K562 (cell line): ENCODE results near the gene TSPOAP1. TPM values are rescaled to one million over a fixed set of nuclear protein-coding genes. Genes with fewer than 3 reads are reported as not detected.

Experiments
- CREB3 ChIP-seq: fragments of 450-650 bp; conservative IDR thresholded peaks from 2 replicates; pipeline ENCODE4 v1.6.1; 2016; ENCODE audit warnings: missing genetic modification characterization, low read depth, mild to moderate bottlenecking, missing compliant biosample characterization, moderate library complexity
- ERF ChIP-seq: fragments of 450-650 bp; formaldehyde crosslinking; IDR thresholded peaks from 2 replicates; pipeline ENCODE4 v1.4.0; 2020; ENCODE audit warnings: mild to moderate bottlenecking, mixed read lengths
- ESRRB ChIP-seq: fragments of 250-450 bp; sonication (Bioruptor Pico); IDR thresholded peaks from 2 replicates; pipeline ENCODE4 v1.5.0; 2020; ENCODE audit warnings: mild to moderate bottlenecking, moderate library complexity, borderline replicate concordance
- EZH2 ChIP-seq: IDR thresholded peaks from 2 replicates; pipeline ENCODE4 v1.6.1; 2012; ENCODE audit warnings: low read depth, mild to moderate bottlenecking, inconsistent platforms, low read length, borderline replicate concordance
- FIP1L1 ChIP-seq: fragments of 200-400 bp; formaldehyde crosslinking; IDR thresholded peaks from 2 replicates; pipeline ENCODE4 v1.6.1; 2018; ENCODE audit warnings: mild to moderate bottlenecking, low read depth, low read length; ENCODE audit not compliant: poor library complexity, severe bottlenecking
- FOXJ2 ChIP-seq: fragments of 200-800 bp; sonication (Bioruptor generic); IDR thresholded peaks from 2 replicates; pipeline ENCODE4 v1.6.1; 2016; ENCODE audit warnings: missing genetic modification characterization, missing compliant biosample characterization
- FOXJ3 ChIP-seq: sonication (generic); formaldehyde crosslinking; IDR thresholded peaks from 2 replicates; pipeline ENCODE4 v1.4.0; 2020; ENCODE audit warnings: mild to moderate bottlenecking, missing genetic modification reagents
- HDAC1 ChIP-seq, 2 experiments: fragments of 450-650 bp; IDR thresholded peaks; 2 replicates each; pipeline ENCODE4 v1.6.1; 2016 to 2017; ENCODE audit warnings: inconsistent platforms in 1 of 2, mild to moderate bottlenecking in 1 of 2, moderate library complexity in 1 of 2
- HMGN3 ChIP-seq: IDR thresholded peaks from 2 replicates; pipeline ENCODE4 v1.6.1; 2011; ENCODE audit warnings: borderline replicate concordance, low read depth, mild to moderate bottlenecking, mixed read lengths, low read length; ENCODE audit not compliant: insufficient read length; ENCODE audit errors: extremely low read depth
- ILK ChIP-seq: fragments of 450-650 bp; IDR thresholded peaks from 2 replicates; pipeline ENCODE4 v1.6.1; 2016; ENCODE audit warnings: missing genetic modification characterization, low read depth, mild to moderate bottlenecking, missing compliant biosample characterization, moderate library complexity, borderline replicate concordance
- NFATC3 ChIP-seq: fragments of 450-650 bp; IDR thresholded peaks from 2 replicates; pipeline ENCODE4 v1.6.1; 2017; ENCODE audit warnings: mild to moderate bottlenecking
- NFXL1 ChIP-seq: fragments of 450-650 bp; formaldehyde crosslinking; IDR thresholded peaks from 2 replicates; pipeline ENCODE4 v1.4.0; 2021; ENCODE audit warnings: mild to moderate bottlenecking
- NR2C1 ChIP-seq, 2 experiments: fragments of 450-650 bp; IDR thresholded peaks; 2 replicates each; pipeline ENCODE4 v1.6.1; 2017; ENCODE audit warnings: mild to moderate bottlenecking in 2 of 2, antibody characterized with exemption in 1 of 2, inconsistent platforms in 1 of 2, missing compliant biosample characterization in 1 of 2, missing genetic modification characterization in 1 of 2
- NR2C2 ChIP-seq, 2 experiments: fragments of 200-800 bp in 1 of 2; sonication (Bioruptor generic) in 1 of 2; sonication (generic) in 1 of 2; formaldehyde crosslinking in 1 of 2; IDR thresholded peaks; 2 replicates each; pipeline versions ENCODE4 v1.6.1 to v1.8.0; 2016 to 2022; ENCODE audit warnings: mild to moderate bottlenecking in 1 of 2, missing compliant biosample characterization in 1 of 2, missing genetic modification characterization in 1 of 2, missing genetic modification reagents in 1 of 2
- TAF9B ChIP-seq: fragments of 450-650 bp; IDR thresholded peaks from 2 replicates; pipeline ENCODE4 v1.6.1; 2018; ENCODE audit warnings: mild to moderate bottlenecking; ENCODE audit not compliant: partially characterized antibody
- U2AF2 ChIP-seq: fragments of 200-400 bp; formaldehyde crosslinking; optimal IDR thresholded peaks from 2 replicates; pipeline ENCODE3; 2017; ENCODE audit warnings: low read depth, mild to moderate bottlenecking, low read length
- ZNF282 ChIP-seq: sonication (generic); formaldehyde crosslinking; IDR thresholded peaks from 2 replicates; pipeline ENCODE4 v1.8.1; 2023; ENCODE audit warnings: missing genetic modification reagents
- polyA plus RNA-seq, 8 experiments: library from polyadenylated mRNA; depleted of rRNA in 4 of 8; stranded (reverse) in 5 of 8; unstranded in 3 of 8; fragments of >200 nt; fragmentation: Nextera tagmentation in 2 of 8; fragmentation: Illumina TruSeq in 1 of 8; extraction: Ambion mirVana in 2 of 8; extraction: Trizol in 1 of 8; gene quantifications; 2 replicates each; pipeline versions ENCODE4 v1.2.1 to v1.2.3, GENCODE V29; 2011 to 2014; ENCODE audit warnings: inconsistent platforms in 1 of 8, missing spikeins in 1 of 8
- total RNA-seq, 7 experiments: library from RNA; depleted of rRNA in 6 of 7; stranded (reverse); fragments of >200 nt in 6 of 7; fragmentation: Illumina TruSeq in 2 of 7; extraction: Trizol in 2 of 7; gene quantifications; 2 replicates each; pipeline versions ENCODE4 v1.2.1 to v1.2.3, GENCODE V29; 2011 to 2021; ENCODE audit warnings: low replicate concordance in 1 of 7
- TF ChIP-seq, protein P1 (sequence below): fragments of 450-650 bp; IDR thresholded peaks from 2 replicates; pipeline ENCODE4 v1.6.1; 2016; ENCODE audit warnings: low read depth, mild to moderate bottlenecking, moderate library complexity
- TF ChIP-seq, protein P2 (sequence below), 2 experiments: fragments of 200-800 bp in 1 of 2; sonication (Bioruptor generic) in 1 of 2; sonication (generic) in 1 of 2; formaldehyde crosslinking in 1 of 2; IDR thresholded peaks in 1 of 2; conservative IDR thresholded peaks in 1 of 2; 2 replicates each; pipeline versions ENCODE4 v1.5.0 to v1.6.1; 2016 to 2020; ENCODE audit warnings: missing compliant biosample characterization in 1 of 2, missing genetic modification characterization in 1 of 2, missing genetic modification reagents in 1 of 2
- TF ChIP-seq, protein P3 (sequence below): sonication (generic); formaldehyde crosslinking; IDR thresholded peaks from 2 replicates; pipeline ENCODE4 v1.8.1; 2023; ENCODE audit warnings: mild to moderate bottlenecking, missing genetic modification reagents

Gene TSPOAP1
- total and polyA plus RNA-seq, 9 of the 15 experiments (the other 6 are each of a cell fraction or from before 2014, with no cell fraction given), result 0.87 to 3.9 (median 1.8) TPM; not detected in 2

DNA sequence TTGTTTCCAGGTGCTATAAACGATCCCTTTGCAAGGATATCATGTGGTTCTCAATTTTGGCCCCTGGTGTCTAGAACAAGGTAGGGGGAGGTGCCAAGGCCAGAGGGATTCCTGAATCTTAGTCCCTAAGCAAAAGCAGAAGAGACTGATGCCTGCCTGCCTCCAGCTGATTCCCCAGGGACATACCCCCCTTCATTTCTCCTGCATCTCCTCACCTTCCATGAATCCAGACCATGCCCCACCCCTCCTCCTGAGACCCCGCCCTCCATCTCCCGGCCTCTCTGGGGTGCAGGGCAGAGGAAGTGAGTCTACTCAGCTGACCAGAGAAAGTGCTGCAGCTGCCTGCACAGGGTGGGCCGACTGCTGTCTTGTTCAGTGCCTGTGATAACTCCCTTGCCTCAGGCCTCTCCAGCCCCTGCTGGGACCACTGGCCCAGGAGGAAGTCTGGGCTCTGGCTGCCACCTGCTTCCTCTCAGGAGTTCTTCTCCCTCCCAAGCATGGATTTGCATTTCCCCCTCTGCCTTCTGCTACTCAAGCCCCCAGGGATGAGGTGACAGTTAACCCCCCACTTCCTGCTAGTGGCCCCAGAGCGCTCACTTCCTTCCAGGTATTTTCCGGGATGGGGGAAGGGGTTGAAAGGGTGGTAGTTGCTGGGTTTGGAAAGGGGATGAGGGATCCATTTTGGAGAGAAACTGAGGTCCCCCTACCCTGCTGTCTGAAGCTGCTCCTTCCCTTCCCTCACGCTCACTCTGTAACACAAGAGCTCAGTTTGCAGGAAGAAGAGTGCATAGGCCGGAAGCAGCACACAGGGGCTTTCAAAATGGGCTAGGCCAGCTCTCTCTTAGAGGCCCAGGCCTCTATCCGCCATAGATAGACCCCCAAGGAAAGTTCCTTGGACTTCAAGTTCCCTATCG lies 10.5 kb upstream of the TSPOAP1 start (continued):
- TF ChIP-seq, protein P1, sequence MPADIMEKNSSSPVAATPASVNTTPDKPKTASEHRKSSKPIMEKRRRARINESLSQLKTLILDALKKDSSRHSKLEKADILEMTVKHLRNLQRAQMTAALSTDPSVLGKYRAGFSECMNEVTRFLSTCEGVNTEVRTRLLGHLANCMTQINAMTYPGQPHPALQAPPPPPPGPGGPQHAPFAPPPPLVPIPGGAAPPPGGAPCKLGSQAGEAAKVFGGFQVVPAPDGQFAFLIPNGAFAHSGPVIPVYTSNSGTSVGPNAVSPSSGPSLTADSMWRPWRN, result no peak
- TF ChIP-seq ESRRB (CRISPR knock-in tag), result no peak
- TF ChIP-seq NFATC3, result no peak
- TF ChIP-seq FOXJ3 (CRISPR knock-in tag), result no peak
- peak in 1 of 2 experiments; percentile 78; a peak in 2 of 4 replicates for TF ChIP-seq HDAC1 (IDR thresholded peaks at IDR 0.05)
- TF ChIP-seq, protein P2, sequence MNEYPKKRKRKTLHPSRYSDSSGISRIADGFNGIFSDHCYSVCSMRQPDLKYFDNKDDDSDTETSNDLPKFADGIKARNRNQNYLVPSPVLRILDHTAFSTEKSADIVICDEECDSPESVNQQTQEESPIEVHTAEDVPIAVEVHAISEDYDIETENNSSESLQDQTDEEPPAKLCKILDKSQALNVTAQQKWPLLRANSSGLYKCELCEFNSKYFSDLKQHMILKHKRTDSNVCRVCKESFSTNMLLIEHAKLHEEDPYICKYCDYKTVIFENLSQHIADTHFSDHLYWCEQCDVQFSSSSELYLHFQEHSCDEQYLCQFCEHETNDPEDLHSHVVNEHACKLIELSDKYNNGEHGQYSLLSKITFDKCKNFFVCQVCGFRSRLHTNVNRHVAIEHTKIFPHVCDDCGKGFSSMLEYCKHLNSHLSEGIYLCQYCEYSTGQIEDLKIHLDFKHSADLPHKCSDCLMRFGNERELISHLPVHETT (CRISPR knock-in tag; conservative IDR thresholded peaks at IDR 0.05 in 1 of 2, IDR thresholded peaks at IDR 0.05 in 1 of 2), result peak in 1 of 2 experiments; percentile 57; a peak in 2 of 4 replicates
- no peak for TF ChIP-seq EZH2
- TF ChIP-seq, protein P3, sequence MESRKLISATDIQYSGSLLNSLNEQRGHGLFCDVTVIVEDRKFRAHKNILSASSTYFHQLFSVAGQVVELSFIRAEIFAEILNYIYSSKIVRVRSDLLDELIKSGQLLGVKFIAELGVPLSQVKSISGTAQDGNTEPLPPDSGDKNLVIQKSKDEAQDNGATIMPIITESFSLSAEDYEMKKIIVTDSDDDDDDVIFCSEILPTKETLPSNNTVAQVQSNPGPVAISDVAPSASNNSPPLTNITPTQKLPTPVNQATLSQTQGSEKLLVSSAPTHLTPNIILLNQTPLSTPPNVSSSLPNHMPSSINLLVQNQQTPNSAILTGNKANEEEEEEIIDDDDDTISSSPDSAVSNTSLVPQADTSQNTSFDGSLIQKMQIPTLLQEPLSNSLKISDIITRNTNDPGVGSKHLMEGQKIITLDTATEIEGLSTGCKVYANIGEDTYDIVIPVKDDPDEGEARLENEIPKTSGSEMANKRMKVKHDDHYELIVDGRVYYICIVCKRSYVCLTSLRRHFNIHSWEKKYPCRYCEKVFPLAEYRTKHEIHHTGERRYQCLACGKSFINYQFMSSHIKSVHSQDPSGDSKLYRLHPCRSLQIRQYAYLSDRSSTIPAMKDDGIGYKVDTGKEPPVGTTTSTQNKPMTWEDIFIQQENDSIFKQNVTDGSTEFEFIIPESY, result no peak
- no peak for TF ChIP-seq ERF (CRISPR knock-in tag)
- no peak for TF ChIP-seq FIP1L1
- no peak for TF ChIP-seq ZNF282 (CRISPR knock-in tag)
- peak; percentile 90 for TF ChIP-seq TAF9B
- no peak for TF ChIP-seq U2AF2
- TF ChIP-seq NR2C1 (IDR thresholded peaks at IDR 0.05), result no peak
- no peak for TF ChIP-seq NR2C1 (tag; IDR thresholded peaks at IDR 0.05)
- TF ChIP-seq NR2C2 (CRISPR knock-in tag; IDR thresholded peaks at IDR 0.05), result no peak
- no peak for TF ChIP-seq NR2C2 (tag; IDR thresholded peaks at IDR 0.05)
- TF ChIP-seq FOXJ2, result no peak
- no peak for TF ChIP-seq CREB3 (tag)
- no peak for TF ChIP-seq NFXL1 (CRISPR knock-in tag)
- no peak for TF ChIP-seq ILK (tag)
- TF ChIP-seq HMGN3, result no peak
